Amniotic stem cell (primary cell): ENCODE data around the gene EPS8L3.
"Not testable (repeated sequence)": the region's sequence is repeated elsewhere in the genome, so short reads cannot be mapped to it uniquely, and the experiment has no call there.

Experiments
- DNase-seq: peaks from one replicate; lab custom pipeline; 2025; lab: John Stamatoyannopoulos, UW

EPS8L3 gene, protein sequence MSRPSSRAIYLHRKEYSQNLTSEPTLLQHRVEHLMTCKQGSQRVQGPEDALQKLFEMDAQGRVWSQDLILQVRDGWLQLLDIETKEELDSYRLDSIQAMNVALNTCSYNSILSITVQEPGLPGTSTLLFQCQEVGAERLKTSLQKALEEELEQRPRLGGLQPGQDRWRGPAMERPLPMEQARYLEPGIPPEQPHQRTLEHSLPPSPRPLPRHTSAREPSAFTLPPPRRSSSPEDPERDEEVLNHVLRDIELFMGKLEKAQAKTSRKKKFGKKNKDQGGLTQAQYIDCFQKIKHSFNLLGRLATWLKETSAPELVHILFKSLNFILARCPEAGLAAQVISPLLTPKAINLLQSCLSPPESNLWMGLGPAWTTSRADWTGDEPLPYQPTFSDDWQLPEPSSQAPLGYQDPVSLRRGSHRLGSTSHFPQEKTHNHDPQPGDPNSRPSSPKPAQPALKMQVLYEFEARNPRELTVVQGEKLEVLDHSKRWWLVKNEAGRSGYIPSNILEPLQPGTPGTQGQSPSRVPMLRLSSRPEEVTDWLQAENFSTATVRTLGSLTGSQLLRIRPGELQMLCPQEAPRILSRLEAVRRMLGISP

DNA sequence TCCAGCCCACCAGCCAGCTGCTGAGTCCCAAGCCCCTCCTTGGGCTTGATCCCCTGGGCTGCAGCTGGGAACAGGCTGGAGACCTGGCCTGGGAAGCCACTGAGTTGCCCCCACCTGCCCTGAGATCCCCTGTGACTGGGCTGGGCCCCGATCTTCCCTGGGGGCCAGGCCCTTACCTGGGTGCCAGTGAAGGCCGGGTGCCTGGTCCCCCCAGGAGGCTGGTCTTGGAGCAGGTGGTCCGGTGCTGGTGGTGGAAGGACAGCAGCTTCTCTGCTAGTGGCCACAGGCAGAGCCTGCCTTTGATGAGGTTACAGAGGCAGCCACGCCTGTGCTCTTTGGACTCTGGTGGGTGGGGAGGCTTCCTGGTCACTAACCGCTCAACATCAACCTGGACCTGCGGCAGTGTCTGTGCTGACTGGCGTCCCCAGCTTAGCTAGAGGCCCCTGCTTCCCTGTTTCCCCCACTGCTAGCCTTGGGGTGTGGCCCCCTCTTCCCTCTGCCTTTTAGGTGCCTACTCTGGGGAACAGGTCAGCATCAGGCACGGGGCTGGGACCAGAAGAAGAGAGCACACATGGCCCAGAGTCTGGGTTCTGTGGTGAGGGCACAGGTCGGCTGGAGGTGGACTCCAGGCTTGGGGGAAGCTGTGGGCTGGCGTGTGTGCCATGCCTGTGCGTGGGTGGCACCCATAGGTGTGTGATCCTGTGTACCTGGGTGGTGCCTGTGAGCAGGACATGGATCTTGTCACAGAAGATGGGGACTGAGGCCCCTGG, at the start of gene EPS8L3:
Gene EPS8L3 (minus strand): TSS at position 278 of the 770 bp plus-strand sequence. CDS start 2,174 bp downstream, outside the sequence.
- DNase-seq, result no peak

DNA sequence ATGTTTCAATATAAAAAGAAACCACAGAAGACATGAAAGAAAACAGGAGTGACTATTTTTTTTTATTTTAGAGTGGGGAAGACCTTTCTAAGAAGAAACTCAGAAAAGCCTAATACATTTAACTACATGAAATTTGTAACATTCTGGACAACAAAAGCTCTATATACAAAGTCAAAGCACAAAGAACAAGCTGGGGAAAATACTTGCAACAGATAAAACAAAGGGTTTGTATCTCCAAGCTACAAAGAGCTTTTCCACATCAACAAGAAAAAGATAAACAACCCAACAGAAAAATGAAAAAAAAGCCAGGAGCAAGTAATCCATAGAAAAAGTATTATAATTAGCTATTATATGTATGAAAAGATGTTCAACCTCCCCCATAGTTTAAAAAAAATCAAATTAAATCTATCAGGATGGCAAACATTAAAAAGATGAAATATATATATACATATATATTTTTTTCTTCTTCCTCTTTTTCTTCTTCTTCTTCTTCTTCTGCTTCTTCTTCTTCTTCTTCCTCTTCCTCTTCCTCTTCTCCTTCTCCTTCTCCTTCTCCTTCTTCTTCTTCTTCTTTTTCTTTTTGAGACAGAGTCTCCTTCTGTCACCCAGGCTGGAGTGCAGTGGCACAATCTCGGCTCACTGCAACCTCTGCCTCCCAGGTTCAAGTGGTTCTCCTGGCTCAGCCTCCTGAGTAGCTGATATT, 49.1 kb upstream of the EPS8L3 start:
- DNase-seq, result no peak

DNA sequence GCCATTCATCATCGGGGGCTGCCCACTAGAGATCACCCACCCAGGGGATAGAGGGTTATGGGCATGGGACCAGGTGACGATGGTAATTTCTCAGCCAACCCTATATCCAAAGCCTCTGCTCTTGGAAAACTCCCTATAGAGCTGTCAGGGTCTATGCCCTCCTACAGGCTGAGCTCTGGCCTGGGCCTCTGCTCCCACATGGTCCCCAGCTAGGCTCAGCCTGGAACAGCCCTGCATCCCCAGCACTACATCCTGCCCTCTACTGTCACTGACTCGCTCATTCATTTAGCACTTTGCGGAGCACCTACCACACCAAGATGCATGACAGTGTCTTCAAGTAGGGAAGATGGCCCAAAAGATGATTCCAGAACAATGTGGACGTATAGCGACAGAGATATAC, 45.0 kb upstream of the EPS8L3 start:
- DNase-seq, result no peak

DNA sequence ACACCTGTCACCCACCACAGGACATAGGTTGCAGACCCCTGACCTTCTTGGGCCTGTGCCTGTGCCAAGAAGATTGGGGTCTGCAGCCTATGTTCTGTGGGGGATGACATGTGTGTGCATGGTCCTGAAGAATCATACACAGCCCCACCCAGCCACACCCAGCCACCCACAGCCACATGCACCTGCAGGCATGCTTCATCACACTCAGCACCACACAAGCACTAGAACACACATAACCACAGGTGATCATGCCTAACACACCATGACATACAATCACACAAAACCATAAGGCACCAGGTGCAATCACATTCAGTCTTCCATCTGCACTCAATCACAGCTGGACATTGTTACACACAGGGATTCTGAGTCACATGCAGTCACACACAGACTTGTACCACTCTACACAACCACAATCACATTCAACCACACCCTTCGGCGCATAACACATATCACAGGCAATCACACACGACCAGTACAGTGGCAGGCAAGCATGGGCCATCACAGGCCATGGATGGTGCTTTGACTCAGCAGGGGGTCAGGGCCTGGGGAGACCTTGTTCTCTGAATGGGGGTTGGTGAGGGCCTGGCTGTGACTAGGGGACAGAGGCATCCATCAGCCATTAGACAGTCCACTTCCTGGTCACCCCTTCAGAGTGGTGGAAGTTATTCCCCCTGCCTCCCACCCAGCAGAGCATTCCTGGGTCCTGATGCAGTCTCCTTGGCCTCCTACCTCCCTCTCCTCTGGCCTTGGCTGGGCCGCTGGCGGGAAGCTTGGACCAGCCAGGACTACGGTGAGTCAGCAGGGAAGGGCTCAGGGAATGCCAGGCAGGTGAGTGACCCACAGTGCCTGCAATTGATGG, 44.3 kb upstream of the EPS8L3 start:
- no peak for DNase-seq

DNA sequence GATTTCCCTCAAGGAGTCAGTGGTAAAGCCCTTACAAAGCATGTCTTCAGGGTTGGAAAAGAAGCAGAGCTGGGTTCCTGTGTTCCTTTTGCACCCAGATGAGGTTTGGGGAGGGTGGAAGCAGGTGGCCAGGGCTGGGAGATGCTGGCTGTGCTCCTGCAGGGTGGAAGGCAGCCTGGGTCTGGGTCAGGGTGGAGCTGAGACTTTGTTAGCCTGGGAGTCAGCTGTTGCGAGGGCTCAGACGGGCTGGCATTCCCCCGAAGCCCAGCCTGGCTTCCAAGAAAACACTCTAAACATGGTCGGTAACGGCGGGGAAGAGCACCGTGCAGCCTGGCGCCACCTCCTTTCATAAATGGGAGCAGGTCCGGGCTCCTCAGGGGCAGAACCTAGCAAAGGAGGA, 43.7 kb upstream of the EPS8L3 start:
- DNase-seq, result no peak

DNA sequence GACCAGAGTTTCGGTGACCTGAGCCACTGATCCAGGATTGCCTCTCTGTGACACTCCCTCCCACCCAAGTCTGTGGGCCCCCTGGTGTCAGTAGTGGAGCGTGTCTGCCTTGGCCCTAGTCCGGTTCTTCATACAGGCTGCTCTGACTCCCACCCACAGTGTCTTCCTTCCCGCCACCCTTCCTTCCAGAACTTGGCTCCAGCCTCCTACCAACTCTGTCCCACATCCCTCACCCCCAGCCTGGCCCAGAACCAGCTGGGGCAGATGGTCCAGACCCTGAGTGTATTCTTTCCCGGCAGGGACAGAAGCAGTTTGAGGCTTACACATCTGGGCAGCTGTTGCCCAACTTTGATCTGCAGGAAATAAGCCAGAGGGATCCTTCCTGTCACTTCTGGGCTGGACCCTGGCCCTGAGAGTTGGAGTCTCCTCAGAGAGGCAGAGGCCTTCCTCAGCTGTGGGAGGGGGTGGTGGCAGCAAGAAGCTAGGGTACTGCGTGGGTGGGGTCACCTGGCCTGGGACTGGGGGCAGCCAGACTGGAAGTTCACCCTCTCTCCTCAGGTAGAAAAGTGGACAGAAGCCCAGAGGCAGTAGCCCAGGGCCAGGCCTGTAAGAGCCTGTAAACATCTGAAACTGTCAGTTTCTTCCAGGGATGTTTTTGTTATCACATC, 43.1 kb upstream of the EPS8L3 start:
- no peak for DNase-seq

DNA sequence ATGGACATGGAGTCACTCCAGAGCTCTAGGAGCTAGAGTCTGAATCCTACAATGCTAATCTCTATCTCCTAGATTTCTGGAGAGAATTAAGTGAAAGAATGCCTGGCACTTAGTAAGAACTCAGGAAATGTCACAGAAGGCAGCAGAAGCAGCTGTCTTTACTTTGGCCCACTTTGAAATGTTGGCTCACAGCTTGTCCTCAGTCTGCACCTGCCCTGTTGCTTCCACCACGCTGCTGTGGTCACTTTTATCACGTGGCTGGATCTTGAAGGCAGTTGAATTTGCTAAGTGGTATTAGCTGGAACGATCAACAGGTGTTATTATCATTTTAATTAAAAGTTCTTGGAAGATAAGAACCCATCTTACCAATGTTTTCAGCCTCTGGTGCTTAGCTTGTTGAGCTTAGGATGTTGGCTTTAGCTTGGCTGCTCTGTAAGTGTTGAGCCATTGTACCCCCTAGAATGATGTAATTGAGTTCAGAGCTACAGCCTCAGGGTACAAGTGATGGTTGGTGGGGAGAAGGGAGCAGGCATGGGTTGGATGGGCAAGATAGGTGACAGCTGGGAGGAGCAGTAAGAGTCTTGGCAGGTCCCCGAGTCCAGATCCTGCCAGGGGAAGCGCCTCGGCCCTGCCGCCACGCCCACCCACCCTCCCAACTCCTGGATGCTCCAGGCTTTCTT, 41.9 kb upstream of the EPS8L3 start:
- DNase-seq, result no peak

DNA sequence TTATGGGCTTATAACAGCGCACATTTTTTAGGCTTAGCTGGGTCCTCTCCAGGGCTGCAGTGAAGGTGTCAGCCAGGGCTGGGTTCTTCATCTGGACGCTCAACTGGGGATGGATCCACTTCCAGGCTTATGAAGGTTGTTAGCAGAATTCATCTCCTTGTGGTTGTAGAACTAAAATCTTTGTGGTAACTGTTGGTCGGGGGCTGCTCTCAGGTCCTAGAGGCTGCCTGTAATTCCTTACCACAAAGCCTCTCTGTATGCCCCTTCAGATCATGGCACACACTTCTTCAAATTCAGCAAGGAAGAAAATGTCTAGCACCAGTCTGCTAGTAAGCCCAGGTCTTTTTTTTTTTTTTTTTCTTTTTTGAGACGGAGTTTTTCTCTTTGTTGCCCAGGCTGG, 40.9 kb upstream of the EPS8L3 start:
- DNase-seq, result no peak

DNA sequence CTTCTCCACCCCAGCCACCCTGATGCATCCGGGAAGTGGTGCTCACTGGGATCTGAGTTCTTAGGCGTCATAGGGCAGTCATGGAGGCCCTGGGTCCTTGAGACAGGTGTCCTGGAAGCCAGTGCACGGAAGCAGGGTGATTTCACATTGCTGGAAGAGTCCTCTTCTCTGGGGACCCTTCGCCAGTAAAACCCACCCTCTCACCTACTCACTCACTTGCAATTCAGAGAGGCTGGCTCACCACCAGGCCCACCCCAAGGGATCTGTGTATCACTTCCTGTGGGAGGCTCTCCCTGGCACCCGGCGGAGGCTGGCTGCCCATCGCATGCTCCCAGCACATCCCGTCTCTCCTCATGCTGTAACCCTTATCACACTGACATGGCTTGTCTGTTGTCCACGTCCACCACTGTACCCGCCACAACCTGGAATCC, 40.2 kb upstream of the EPS8L3 start:
- no peak for DNase-seq

DNA sequence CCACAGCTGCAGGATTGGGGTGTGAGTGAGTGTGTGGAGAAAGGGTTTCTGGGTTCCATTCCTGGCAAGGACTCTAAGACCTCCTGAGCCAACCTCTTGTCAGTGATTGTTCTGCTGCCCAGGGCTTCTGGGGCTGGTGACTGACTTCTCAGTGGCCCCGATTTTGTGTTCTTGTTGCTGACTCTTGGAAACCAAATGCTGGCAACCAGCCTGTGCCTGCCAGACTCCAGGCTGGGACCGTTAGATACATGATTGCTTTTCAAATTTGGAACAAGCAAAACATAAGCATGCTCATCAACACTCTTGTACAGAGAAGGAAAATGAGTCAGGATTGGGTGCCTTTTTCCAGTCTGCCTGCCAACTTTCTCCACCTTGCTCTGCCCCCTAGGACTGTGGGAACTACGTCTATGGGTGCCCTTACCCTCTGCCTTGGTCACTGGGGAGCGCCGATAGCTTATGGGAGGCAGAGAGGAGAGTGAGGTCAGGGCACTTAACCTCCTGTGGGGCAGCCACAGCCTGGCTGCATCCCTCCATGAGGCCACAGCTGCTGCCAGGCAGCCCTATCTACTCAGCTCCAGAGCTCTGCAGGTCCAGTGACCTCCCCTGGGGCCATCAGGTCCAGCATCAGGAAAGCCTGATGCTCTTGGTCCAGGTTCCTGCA, 39.3 kb upstream of the EPS8L3 start:
- no peak for DNase-seq

DNA sequence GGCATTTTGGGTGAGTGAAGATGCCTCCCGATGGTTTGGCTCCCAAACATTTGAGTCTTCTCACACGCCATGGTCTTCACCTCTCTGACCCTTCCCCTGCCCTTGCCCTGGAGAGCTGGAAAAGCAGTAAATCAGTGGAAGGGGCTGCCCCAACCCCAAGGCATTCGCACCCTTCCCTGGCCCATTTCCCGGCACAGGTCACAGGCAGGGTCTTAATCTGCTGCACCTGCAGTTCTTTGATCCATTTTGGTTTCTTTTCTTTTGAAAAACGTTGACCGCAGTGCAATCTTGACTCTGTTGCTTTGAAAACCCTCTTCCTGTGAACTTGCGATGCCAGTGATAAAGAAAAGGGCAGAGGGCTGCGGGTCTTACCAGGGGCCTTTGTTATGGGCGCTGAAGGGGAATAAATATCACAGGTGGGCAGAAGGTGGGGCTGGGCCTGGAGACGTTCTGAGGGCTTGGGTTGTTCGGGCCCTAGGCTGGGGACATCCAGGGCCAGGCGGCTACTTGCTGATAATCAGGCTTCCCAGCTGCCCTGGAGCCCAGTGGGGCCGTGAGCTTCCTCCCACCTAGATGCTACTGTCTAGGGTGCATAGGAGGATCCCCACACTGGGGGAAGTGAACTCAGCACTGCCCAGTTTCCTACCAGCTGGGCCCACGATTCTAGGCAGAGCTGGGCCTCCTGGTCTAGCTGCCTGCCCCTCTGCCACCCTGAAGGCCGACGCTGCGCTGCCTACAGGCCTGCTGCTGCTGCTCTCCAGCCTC, 38.6 kb upstream of the EPS8L3 start:
- no peak for DNase-seq

DNA sequence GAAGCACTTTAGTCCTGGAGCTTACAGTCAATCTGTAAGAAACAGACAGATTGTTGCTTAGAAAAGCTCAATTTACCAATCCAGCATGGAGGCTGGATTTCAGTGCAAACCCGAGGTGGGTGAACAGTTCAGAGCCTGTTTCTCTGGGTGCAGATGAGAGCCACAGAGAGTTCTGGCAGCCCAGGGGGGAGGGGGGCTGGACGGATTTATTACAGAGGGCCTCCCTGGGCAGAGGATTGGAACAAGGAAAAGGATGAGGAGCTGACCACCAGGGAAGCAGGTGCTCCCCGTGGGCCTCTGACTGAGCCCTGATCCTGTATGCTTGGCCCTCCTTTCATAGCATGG, 38.0 kb upstream of the EPS8L3 start:
- DNase-seq, result no peak

DNA sequence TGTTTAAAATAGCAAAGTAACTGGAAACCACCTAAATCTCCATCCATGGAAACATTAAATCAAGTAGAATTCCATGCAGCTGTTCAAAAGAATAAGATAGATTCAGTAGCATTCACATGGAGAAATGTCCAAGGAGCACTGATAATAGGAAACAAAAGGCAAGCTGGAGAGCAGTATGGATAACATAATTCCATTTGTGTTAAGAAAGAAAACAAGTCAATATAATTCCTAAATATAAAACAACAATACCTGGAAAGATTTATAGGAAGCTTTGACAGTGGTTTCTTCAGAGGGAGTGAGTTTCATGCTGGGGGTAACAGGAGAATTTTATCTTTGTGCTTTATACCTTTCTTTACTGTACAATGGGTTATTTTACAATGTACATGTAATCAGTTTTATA, 36.6 kb upstream of the EPS8L3 start:
- DNase-seq, result no peak

DNA sequence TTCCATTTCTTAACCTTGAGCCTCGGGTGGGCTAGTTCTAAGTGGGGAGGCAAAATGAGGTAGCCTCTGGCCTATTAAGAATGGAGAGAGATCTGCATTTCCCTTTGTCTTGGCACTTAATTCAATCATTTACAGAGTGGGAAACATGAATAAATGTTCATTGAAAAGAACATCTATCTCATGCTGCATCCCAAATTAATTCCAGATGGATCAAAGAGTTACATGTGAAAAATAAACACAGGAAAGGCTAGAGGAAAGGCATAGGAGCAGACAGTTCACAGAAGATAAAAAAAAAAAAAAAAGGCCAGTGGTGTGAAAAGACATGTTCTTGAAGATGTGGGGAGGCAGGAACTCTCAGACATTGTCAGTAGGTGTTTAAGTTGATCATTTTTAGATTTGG, 35.7 kb upstream of the EPS8L3 start:
- DNase-seq, result no peak

DNA sequence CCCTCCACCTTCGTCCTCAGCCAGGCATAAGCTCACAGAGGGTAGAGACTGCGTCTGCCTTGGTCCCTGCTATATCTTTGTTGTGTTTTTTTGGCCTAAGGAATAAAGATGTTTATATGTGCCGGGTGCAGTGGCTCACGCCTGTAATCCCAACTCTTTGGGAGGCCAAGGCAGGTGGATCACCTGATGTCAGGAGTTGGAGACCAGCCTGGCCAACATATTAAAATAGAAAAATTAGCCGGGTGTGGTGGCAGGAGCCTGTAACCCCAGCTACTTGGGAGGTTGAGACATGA, 33.5 kb upstream of the EPS8L3 start:
- DNase-seq, result not testable (repeated sequence)

DNA sequence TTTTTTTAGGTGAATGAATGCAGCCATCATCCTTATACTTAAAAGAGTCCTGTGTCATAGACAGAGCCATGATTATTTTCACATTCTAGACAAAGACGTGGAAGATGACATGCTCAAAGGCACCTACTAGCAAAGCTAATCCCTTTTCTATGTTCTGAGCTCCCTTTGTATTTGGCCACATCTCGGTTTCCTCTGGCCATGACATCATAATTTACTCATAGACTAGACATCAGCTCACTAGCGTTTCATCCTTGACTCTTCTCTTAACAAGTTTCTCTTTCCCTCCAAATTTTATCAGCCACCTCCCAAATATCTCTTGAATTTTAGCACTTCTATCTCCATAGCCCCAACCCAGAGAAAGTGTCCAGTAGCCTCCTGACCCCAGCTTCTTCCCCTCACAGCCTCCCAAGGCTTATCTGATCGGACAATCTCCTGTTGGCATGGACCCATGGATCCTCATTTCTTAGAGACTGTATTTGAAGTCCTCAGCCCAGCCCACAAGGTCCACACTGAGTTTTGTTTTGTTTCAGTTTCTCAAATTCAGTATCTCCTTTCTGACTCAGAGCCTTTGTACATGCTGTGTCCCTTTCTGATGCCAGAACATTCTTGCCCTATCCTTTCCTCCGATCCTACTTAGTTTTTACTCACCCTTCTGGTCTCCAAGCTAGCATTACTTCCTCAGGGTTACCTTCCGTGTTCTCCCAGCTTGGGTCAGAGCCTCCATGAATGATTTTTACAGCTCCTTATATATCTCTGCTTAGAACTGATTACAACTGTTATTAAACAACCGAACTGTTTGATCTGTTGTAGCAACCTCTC, 33.0 kb upstream of the EPS8L3 start:
- DNase-seq, result no peak

DNA sequence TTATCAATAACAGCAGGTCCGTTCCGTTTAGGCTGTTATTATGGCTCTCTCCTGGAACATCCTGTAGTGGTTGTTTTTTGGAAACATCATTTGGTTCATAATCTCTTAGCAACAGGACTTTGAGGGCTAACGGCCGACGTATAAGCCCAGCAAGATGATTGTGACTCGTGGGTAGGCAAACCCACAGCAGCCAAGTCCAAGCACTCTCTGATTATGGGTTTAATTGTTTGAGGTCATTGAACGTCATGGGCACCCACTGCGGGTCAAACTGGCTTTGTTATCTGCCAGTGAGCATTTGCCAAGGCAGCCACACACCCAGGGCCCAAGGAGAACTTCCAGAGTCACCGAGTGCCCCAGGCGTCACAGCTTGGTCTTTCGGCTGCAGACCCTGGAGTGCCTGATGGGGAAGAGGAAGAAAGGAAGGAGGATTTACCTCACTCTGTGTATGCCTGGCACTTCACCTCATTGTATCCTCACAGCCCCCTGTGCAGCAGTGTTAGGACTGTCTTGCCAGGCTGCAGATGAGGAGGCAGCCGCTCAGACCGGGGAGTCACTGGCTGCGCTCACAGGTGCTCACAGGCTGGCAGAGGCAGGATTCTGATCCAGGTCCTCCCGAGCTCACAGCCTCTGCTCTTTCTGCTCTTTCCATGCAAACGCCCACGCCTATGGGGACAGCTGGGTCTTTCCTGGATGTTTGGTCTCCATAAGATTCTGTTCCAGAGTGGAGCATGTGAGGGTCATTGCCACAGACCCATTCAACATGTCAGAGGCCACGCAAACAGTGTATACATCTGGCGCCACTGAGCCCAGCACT, 30.8 kb upstream of the EPS8L3 start:
- DNase-seq, result no peak
